H1 (cell line): Measurements from ENCODE around the gene TEX2. TPM values are rescaled to one million over a fixed set of nuclear protein-coding genes. Genes with fewer than 3 reads are reported as not detected.

ENCODE experiments used
- ASH2L ChIP-seq: fragments of 200-600, 300-600 bp; sonication (generic); IDR thresholded peaks from one replicate; pipeline ENCODE4 v1.7.1; 2017; ENCODE audit warnings: low read length
- BCL11A ChIP-seq, 2 experiments: IDR thresholded peaks; one replicate each; pipeline ENCODE4 v1.6.1; 2011; ENCODE audit warnings: low read depth in 2 of 2, low read length in 2 of 2, mild to moderate bottlenecking in 2 of 2
- KDM4A ChIP-seq: IDR thresholded peaks from one replicate; pipeline ENCODE4 v1.7.1; 2012; ENCODE audit warnings: low read depth, mild to moderate bottlenecking, moderate library complexity, low read length, inconsistent platforms; ENCODE audit not compliant: severe bottlenecking
- polyA plus RNA-seq, 7 experiments: library from polyadenylated mRNA; depleted of rRNA in 3 of 7; stranded (reverse) in 5 of 7; unstranded in 2 of 7; fragments of >200 nt in 5 of 7; fragments of 200-250 nt in 2 of 7; gene quantifications; 1 replicate in 5 of 7; 2 replicates in 1 of 7; 4 replicates in 1 of 7; pipeline versions ENCODE4 v1.2.1 to v1.2.3, GENCODE V29; 2011 to 2013; ENCODE audit warnings: missing spikeins in 2 of 7, mixed read lengths in 2 of 7
- total RNA-seq: library from RNA; stranded (reverse); fragmentation: NEBNext Ultra II Directional; extraction: Animal tissue kit (Norgen Biotek cat#: 25700); gene quantifications from 2 replicates; pipeline ENCODE4 v1.2.1, GENCODE V29; 2021
- TF ChIP-seq, protein P1 (sequence below): fragments of 300-600 bp; sonication (generic); IDR thresholded peaks from 2 replicates; pipeline ENCODE4 v1.7.1; 2012; ENCODE audit warnings: low read length, moderate library complexity, mild to moderate bottlenecking, inconsistent platforms; ENCODE audit not compliant: insufficient replicate concordance

Gene TEX2
- total and polyA plus RNA-seq, 2 of the 8 experiments (the other 6 are each of a cell fraction or from before 2014, with no cell fraction given): 6.1 to 15.6 TPM

DNA sequence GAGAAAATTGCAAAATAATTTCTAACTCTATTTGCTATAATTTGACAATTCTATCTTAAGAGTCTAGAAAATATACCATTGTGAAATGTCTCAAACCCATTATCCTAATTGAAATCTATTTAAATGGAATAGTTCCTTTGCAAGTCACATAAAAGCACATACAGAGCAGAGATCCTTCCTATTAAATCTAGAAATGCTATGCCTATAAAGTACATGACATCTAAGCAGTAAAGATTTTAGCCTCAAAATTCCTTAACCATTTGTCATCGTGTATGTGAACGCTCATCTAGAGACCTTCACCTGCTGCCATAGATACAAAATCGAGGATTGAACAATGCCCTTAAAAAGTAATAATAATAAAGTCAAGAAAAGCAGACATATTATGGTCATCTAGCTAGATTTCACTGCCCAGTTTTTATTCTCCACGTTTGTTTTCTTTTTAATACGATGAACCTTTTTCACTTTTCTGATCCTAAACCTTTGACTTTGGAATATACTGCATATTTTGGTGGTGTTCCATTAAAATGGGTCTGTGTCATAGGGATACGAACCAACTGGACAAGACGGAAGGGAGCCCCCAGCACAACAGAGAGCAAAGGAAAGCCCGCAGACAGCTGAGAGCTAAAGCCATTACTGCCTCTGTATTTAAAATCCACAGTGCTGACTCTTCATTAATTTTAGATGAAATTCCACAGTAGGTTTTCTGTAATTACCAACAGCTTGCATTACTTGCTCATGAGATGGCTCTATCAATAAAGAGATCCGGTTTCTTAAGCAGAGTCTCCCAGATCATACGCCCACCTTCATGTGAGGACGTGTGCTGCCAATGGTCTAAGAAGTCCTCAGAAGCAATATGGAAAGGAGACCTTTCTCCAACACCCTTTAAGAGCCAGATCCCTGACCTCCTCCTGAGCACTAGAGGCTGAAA is 17.6 kb downstream of the TEX2 start (continued):
- TF ChIP-seq BCL11A (IDR thresholded peaks at IDR 0.05; ENCODE audit: low read depth in 2 of 2, low read length in 2 of 2) (no peak), ASH2L (no peak), KDM4A (no peak)
- TF ChIP-seq, protein P1, sequence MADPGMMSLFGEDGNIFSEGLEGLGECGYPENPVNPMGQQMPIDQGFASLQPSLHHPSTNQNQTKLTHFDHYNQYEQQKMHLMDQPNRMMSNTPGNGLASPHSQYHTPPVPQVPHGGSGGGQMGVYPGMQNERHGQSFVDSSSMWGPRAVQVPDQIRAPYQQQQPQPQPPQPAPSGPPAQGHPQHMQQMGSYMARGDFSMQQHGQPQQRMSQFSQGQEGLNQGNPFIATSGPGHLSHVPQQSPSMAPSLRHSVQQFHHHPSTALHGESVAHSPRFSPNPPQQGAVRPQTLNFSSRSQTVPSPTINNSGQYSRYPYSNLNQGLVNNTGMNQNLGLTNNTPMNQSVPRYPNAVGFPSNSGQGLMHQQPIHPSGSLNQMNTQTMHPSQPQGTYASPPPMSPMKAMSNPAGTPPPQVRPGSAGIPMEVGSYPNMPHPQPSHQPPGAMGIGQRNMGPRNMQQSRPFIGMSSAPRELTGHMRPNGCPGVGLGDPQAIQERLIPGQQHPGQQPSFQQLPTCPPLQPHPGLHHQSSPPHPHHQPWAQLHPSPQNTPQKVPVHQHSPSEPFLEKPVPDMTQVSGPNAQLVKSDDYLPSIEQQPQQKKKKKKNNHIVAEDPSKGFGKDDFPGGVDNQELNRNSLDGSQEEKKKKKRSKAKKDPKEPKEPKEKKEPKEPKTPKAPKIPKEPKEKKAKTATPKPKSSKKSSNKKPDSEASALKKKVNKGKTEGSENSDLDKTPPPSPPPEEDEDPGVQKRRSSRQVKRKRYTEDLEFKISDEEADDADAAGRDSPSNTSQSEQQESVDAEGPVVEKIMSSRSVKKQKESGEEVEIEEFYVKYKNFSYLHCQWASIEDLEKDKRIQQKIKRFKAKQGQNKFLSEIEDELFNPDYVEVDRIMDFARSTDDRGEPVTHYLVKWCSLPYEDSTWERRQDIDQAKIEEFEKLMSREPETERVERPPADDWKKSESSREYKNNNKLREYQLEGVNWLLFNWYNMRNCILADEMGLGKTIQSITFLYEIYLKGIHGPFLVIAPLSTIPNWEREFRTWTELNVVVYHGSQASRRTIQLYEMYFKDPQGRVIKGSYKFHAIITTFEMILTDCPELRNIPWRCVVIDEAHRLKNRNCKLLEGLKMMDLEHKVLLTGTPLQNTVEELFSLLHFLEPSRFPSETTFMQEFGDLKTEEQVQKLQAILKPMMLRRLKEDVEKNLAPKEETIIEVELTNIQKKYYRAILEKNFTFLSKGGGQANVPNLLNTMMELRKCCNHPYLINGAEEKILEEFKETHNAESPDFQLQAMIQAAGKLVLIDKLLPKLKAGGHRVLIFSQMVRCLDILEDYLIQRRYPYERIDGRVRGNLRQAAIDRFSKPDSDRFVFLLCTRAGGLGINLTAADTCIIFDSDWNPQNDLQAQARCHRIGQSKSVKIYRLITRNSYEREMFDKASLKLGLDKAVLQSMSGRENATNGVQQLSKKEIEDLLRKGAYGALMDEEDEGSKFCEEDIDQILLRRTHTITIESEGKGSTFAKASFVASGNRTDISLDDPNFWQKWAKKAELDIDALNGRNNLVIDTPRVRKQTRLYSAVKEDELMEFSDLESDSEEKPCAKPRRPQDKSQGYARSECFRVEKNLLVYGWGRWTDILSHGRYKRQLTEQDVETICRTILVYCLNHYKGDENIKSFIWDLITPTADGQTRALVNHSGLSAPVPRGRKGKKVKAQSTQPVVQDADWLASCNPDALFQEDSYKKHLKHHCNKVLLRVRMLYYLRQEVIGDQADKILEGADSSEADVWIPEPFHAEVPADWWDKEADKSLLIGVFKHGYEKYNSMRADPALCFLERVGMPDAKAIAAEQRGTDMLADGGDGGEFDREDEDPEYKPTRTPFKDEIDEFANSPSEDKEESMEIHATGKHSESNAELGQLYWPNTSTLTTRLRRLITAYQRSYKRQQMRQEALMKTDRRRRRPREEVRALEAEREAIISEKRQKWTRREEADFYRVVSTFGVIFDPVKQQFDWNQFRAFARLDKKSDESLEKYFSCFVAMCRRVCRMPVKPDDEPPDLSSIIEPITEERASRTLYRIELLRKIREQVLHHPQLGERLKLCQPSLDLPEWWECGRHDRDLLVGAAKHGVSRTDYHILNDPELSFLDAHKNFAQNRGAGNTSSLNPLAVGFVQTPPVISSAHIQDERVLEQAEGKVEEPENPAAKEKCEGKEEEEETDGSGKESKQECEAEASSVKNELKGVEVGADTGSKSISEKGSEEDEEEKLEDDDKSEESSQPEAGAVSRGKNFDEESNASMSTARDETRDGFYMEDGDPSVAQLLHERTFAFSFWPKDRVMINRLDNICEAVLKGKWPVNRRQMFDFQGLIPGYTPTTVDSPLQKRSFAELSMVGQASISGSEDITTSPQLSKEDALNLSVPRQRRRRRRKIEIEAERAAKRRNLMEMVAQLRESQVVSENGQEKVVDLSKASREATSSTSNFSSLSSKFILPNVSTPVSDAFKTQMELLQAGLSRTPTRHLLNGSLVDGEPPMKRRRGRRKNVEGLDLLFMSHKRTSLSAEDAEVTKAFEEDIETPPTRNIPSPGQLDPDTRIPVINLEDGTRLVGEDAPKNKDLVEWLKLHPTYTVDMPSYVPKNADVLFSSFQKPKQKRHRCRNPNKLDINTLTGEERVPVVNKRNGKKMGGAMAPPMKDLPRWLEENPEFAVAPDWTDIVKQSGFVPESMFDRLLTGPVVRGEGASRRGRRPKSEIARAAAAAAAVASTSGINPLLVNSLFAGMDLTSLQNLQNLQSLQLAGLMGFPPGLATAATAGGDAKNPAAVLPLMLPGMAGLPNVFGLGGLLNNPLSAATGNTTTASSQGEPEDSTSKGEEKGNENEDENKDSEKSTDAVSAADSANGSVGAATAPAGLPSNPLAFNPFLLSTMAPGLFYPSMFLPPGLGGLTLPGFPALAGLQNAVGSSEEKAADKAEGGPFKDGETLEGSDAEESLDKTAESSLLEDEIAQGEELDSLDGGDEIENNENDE: no peak
